Astrocyte of the cerebellum (primary cell): ENCODE data around the gene OPA1.

ENCODE experiments used
- DNase-seq: peaks from one replicate; pipeline ENCODE4 v3.0.0-alpha.2; 2011; ENCODE audit warnings: low read depth
- H3K4me3 ChIP-seq: 2 replicates; pipeline ENCODE4 v1.5.1; 2011; ENCODE audit warnings: mild to moderate bottlenecking, low read depth, low read length, moderate library complexity
- in situ Hi-C: cut with HindIII; loops from 2 replicates; pipeline ENCODE4 v1.10.0; 2017; ENCODE audit warnings: low sequenced_read_pairs
- TF ChIP-seq, protein P1 (sequence below): IDR thresholded peaks from 2 replicates; pipeline ENCODE4 v1.5.1; 2012; ENCODE audit warnings: low read length, low read depth, moderate library complexity, mild to moderate bottlenecking; ENCODE audit errors: missing control alignments

The OPA1 gene

DNA sequence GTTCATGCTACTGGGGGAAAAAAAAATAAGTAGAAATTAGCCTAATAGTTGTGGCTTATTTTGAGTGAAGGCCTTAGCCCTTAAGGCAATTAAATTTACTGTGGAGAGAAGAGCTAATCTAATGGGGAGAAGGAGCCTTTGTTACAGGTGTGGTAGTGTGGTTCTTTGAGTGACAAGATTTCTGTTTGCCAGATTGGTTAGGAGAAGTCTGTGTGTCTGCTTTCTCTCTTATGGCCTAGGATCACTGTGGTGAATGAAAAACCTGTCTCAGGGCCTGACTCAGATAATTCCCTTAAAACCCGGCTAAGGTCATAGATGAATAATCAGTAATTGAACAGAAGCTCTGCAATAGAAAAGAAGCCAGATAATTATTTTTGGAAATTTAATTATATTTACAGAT, 27.0 kb downstream of the OPA1 start:
- no peak overlapping the region for H3K4me3 ChIP-seq
- in situ Hi-C loops = no loop called here
- TF ChIP-seq, protein P1, sequence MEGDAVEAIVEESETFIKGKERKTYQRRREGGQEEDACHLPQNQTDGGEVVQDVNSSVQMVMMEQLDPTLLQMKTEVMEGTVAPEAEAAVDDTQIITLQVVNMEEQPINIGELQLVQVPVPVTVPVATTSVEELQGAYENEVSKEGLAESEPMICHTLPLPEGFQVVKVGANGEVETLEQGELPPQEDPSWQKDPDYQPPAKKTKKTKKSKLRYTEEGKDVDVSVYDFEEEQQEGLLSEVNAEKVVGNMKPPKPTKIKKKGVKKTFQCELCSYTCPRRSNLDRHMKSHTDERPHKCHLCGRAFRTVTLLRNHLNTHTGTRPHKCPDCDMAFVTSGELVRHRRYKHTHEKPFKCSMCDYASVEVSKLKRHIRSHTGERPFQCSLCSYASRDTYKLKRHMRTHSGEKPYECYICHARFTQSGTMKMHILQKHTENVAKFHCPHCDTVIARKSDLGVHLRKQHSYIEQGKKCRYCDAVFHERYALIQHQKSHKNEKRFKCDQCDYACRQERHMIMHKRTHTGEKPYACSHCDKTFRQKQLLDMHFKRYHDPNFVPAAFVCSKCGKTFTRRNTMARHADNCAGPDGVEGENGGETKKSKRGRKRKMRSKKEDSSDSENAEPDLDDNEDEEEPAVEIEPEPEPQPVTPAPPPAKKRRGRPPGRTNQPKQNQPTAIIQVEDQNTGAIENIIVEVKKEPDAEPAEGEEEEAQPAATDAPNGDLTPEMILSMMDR = no peak
- DNase-seq = no peak

DNA sequence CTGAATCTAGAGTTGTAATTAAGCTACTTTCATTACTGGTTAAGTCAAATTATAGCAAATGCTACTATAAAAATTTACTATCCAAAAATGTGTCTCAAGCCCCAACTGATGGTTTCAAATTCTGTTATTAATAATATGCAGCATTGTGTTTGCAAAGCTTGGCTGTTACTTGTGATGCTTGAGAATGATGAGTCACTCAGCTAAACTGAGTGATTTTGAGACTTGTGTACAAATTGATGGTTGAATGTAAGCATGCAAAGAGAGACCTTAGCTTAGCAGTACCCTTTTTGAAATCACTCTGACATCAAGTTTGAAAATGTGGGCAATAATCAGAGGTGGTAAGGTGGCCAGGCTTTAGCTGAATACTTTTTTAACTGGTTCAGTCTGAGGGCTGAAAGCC, 27.6 kb downstream of the OPA1 start:
- no peak overlapping the region for H3K4me3 ChIP-seq
- in situ Hi-C loops = no loop called here
- no peak for DNase-seq
- TF ChIP-seq, protein P1 = no peak

DNA sequence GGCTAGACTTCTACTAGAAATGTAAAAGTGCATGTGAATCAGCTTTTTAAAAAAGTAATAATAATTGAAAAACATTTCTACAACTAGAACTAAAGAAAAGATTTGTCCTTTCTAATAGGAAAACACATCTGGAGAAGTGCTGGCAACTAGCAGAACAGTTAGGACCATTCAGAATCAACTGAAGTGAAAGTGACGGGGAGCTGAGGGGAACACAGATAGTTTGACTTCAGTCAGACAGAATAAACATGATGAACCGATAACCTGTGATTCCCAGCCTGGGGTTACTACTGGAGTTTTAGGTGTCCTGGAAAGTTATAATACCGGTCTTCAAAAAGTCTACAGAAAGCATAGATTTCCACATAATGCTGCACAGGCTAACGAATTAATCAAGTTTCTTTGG, 28.1 kb downstream of the OPA1 start:
- H3K4me3 ChIP-seq = no peak overlapping the region
- no peak for DNase-seq
- TF ChIP-seq, protein P1 = no peak
- in situ Hi-C loops = no loop called here

DNA sequence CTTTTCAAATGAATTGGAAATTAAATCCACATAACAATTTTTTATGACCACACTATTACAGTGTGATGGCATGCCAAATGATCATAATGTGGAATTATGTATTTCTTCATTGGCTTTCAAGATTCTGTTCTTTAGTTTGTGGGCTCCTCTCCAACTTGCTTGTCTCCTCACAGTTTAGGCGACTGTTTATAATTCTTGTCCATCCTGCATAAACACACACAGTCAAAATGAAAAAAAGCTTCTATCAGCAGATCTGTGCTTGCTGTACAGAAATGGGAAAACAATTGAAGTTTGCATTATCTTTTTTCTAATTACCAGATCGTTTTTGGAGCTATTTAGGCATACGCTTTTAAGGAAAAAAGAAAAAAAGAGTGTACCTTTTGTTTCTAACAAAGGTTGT, 37.0 kb downstream of the OPA1 start:
- H3K4me3 ChIP-seq = no peak overlapping the region
- no peak for DNase-seq
- TF ChIP-seq, protein P1 = no peak
- in situ Hi-C loops = no loop called here

DNA sequence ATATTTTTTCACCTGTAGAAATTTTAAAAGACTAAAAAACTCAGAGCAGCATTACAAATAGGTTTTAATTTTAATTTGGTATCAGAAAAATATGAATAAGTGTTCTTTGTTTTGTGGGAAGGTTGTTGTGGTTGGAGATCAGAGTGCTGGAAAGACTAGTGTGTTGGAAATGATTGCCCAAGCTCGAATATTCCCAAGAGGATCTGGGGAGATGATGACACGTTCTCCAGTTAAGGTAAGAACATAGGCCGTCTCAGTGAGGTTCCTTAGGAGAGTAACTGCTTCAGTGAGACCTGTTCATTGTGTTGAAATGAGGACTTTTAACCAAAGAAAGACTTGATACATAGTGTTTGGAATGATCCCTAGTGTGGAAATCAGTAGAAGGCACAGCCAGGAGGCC, 44.8 kb downstream of the OPA1 start:
- no peak for DNase-seq
- TF ChIP-seq, protein P1 = no peak
- H3K4me3 ChIP-seq = no peak overlapping the region
- in situ Hi-C loops = no loop called here

DNA sequence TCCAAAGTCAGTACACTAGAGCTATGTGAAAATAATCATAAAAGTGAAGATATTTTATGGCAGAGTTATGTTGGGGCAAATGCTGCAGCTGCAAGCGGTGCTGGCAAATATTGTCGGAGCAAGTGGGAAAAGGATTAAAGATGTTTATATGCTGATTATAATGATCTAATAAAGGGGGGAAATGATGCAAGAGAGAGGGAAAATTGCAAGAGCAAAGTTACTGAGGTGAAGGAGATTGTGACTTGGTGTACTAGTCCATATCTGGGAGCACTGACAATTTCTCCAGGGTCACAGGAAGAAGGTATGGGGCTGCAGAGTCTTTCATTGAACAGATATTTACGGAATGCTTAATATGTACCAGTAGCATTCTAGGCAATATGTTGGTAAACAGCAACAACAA, 45.8 kb downstream of the OPA1 start:
- TF ChIP-seq, protein P1 = no peak
- DNase-seq = no peak
- in situ Hi-C loops = no loop called here
- no peak overlapping the region for H3K4me3 ChIP-seq

DNA sequence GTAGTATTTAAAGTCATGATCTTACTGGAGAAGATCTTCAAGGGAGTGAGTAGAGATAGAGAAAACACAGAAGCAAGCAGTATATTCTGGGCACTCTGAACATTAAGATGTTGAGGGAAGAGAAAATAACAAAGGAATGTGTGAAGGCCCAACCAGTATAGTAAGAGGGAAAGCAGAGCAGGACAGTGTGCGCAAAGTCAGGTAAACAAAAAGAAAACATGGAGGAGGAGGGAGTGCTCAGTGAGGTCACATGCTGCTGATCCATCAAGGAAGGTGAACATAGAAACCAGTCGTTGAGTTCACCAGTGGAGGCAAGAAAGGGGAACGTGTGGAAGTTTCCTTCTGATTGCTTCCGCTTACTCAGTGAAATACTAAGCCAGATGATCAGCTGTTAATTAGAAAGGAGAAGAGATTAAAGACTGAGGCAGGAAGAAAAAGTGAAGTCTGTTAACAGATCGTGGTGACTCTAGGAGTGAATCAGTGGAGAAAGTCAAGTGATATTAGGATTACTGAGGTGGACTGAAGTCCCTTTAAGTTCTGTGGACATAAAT, 47.2 kb downstream of the OPA1 start:
- TF ChIP-seq, protein P1 = no peak
- DNase-seq = no peak
- H3K4me3 ChIP-seq = no peak overlapping the region
- in situ Hi-C loops = no loop called here
